ENCODE results near the gene VHLL. TPM values are rescaled to one million over a fixed set of nuclear protein-coding genes. Genes with fewer than 3 reads are reported as not detected.

The VHLL gene
- polyA plus RNA-seq, 1 of the 3 experiments (the other 2 are of a cell fraction) = not detected

DNA sequence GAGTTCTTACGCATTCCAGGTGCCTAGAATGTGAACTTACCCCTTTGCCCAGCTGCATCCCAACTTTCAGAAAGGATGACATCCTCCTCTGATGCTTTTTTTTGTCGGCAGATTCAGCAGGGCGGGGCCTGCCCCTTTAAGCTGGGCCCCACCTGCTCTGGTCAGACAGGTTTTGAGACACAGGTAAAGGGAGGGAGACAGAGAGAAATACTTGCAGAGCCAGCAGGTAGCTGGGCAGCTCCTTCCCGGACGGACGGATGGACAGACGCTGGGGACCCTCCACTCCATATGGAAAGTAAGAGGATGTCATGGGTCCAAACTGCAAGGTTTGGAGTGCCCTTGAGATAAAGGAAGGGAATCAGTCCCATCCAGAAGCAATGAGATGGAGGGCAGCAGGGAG is 15.0 kb downstream of the VHLL start, which contains the start of gene TMEM79:
Gene TMEM79, plus strand, starts transcription at position 214 of the 400 bp plus-strand sequence. CDS start 902 bp downstream, outside the sequence.
- peaks cover 14% of the 10 kb centered on the region for H3F3A ChIP-seq (replicated peaks; ENCODE audit: insufficient read depth)
- H3K9ac ChIP-seq = peak within 1 kb of the TSS; percentile 84
- H2AFZ ChIP-seq (ENCODE audit: low read depth) = peak within 1 kb of the TSS; percentile 95
- 92% methylated on average over 7 of the region's 7 CpGs for WGBS (ENCODE audit: low lambda C conversion rate)
- H3K79me2 ChIP-seq (ENCODE audit: insufficient read depth) = peaks cover 46% of the 10 kb centered on the region
- peak within 1 kb of the TSS; percentile 88 for H3K4me2 ChIP-seq
- peak within 1 kb of the TSS; percentile 69 to 86; a peak in 3 of 4 replicates for H3K27ac ChIP-seq (ENCODE audit: low read depth in 2 of 2, low read length in 1 of 2)
- CTCF ChIA-PET = interaction anchor here (1.1 to 2.4 kb wide), 6 partner anchors 15 to 218 kb away, joined by 3 to 8 read pairs (median 4); partner anchors contain the start of gene VHLL
- DNase-seq = no peak
- peaks cover 11 to 16% of the 10 kb centered on the region in 2 experiments for H3K36me3 ChIP-seq (replicated peaks in 1 of 2; ENCODE audit: control insufficient read depth in 1 of 2, insufficient read depth in 2 of 2, low read length in 1 of 2)
- POLR2A ChIA-PET = no interaction called here
- no peaks in the 10 kb centered on the region for H3K9me2 ChIP-seq
- peak within 1 kb of the TSS; percentile 67 to 87 for H3K4me3 ChIP-seq (ENCODE audit: low read depth in 2 of 2, low read length in 1 of 2)
- TF ChIP-seq TCF12 (IDR thresholded peaks at IDR 0.05) (no peak), POLR2AphosphoS5 (IDR thresholded peaks at IDR 0.05; ENCODE audit: low read depth, low read length) (no peak), ELF1 (IDR thresholded peaks at IDR 0.05) (no peak), SIN3A (IDR thresholded peaks at IDR 0.05; ENCODE audit: borderline replicate concordance, low read depth, low read length) (no peak), RCOR1 (IDR thresholded peaks at IDR 0.05; ENCODE audit: low read length) (no peak), FOSL2 (IDR thresholded peaks at IDR 0.05; ENCODE audit: borderline replicate concordance, low read depth) (no peak), NFIC (IDR thresholded peaks at IDR 0.05; ENCODE audit: borderline replicate concordance) (no peak), FOXM1 (IDR thresholded peaks at IDR 0.05; ENCODE audit: low read depth) (no peak), RFX5 (IDR thresholded peaks at IDR 0.05; ENCODE audit: low read length) (no peak), JUND (IDR thresholded peaks at IDR 0.05) (no peak), NRF1 (IDR thresholded peaks at IDR 0.05; ENCODE audit: low read depth, low read length) (no peak), MEF2A (IDR thresholded peaks at IDR 0.05; ENCODE audit: borderline replicate concordance, low read depth) (no peak)
- TF ChIP-seq, protein P1, sequence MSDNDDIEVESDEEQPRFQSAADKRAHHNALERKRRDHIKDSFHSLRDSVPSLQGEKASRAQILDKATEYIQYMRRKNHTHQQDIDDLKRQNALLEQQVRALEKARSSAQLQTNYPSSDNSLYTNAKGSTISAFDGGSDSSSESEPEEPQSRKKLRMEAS (IDR thresholded peaks at IDR 0.05; ENCODE audit: low read depth) = no peak
- TF ChIP-seq, protein P2, sequence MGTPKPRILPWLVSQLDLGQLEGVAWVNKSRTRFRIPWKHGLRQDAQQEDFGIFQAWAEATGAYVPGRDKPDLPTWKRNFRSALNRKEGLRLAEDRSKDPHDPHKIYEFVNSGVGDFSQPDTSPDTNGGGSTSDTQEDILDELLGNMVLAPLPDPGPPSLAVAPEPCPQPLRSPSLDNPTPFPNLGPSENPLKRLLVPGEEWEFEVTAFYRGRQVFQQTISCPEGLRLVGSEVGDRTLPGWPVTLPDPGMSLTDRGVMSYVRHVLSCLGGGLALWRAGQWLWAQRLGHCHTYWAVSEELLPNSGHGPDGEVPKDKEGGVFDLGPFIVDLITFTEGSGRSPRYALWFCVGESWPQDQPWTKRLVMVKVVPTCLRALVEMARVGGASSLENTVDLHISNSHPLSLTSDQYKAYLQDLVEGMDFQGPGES (IDR thresholded peaks at IDR 0.05; ENCODE audit: low read depth, low read length) = no peak
- TF ChIP-seq, protein P3, sequence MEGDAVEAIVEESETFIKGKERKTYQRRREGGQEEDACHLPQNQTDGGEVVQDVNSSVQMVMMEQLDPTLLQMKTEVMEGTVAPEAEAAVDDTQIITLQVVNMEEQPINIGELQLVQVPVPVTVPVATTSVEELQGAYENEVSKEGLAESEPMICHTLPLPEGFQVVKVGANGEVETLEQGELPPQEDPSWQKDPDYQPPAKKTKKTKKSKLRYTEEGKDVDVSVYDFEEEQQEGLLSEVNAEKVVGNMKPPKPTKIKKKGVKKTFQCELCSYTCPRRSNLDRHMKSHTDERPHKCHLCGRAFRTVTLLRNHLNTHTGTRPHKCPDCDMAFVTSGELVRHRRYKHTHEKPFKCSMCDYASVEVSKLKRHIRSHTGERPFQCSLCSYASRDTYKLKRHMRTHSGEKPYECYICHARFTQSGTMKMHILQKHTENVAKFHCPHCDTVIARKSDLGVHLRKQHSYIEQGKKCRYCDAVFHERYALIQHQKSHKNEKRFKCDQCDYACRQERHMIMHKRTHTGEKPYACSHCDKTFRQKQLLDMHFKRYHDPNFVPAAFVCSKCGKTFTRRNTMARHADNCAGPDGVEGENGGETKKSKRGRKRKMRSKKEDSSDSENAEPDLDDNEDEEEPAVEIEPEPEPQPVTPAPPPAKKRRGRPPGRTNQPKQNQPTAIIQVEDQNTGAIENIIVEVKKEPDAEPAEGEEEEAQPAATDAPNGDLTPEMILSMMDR (IDR thresholded peaks at IDR 0.05) = no peak
- peaks cover 28% of the 10 kb centered on the region for H4K20me1 ChIP-seq (ENCODE audit: insufficient read depth)
- H3K9me3 ChIP-seq = no peaks in the 10 kb centered on the region
- H3K4me1 ChIP-seq (ENCODE audit: control insufficient read depth in 1 of 2, insufficient read depth in 2 of 2, low read depth in 1 of 2, low read length in 1 of 2) = peaks cover 10 to 17% of the 10 kb centered on the region in 2 experiments; a peak in 2 of 4 replicates
- no peaks in the 10 kb centered on the region for H3K27me3 ChIP-seq (ENCODE audit: insufficient read depth)

DNA sequence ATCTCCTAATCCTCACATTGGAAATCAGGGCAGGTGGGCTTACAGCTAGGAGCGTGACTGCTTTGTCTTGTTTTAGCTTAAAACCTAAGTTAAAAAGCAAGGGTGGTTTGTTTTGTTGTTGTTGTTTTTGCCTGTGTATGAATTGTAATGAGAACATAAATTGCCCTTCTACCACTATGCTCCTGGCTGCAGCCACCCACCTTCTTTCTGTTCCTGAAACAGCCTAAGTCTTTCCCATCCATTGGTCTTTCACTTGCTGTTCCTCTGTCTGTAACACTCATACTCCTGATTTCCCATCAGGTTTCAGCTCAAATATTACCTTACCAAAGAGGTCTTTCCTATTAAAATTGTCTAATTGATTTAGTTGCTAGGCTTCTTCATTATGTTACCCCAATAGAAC is 15.6 kb downstream of the VHLL start:
- peak overlapping the region; percentile 69 to 86; a peak in 3 of 4 replicates for H3K27ac ChIP-seq (ENCODE audit: low read depth in 2 of 2, low read length in 1 of 2)
- DNase-seq = no peak
- ChIA-PET CTCF (interaction anchor here (0.7 to 3.9 kb wide), 13 partner anchors 10 to 217 kb away, joined by 3 to 18 read pairs (median 4); partner anchors contain the start of gene VHLL), POLR2A (interaction anchor here (1.0 to 2.3 kb wide), 6 partner anchors 8 to 71 kb away, joined by 3 to 9 read pairs (median 6); partner anchors contain the start of genes GLMP and PMF1)
- H3F3A ChIP-seq (replicated peaks; ENCODE audit: insufficient read depth) = peaks cover 14% of the 10 kb centered on the region
- peaks cover 31% of the 10 kb centered on the region for H4K20me1 ChIP-seq (ENCODE audit: insufficient read depth)
- peak overlapping the region; percentile 67 to 87 for H3K4me3 ChIP-seq (ENCODE audit: low read depth in 2 of 2, low read length in 1 of 2)
- H3K9ac ChIP-seq = peak overlapping the region; percentile 84
- peak overlapping the region; percentile 88 for H3K4me2 ChIP-seq
- no peaks in the 10 kb centered on the region for H3K27me3 ChIP-seq (ENCODE audit: insufficient read depth)
- no peaks in the 10 kb centered on the region for H3K9me3 ChIP-seq
- 75% methylated on average over 1 of the region's 1 CpG for WGBS (ENCODE audit: low lambda C conversion rate)
- H2AFZ ChIP-seq (ENCODE audit: low read depth) = peak overlapping the region; percentile 95
- H3K79me2 ChIP-seq (ENCODE audit: insufficient read depth) = peaks cover 52% of the 10 kb centered on the region
- peaks cover 15% of the 10 kb centered on the region in 2 experiments for H3K36me3 ChIP-seq (replicated peaks in 1 of 2; ENCODE audit: control insufficient read depth in 1 of 2, insufficient read depth in 2 of 2, low read length in 1 of 2)
- peaks cover 10 to 17% of the 10 kb centered on the region in 2 experiments; a peak in 2 of 4 replicates for H3K4me1 ChIP-seq (ENCODE audit: control insufficient read depth in 1 of 2, insufficient read depth in 2 of 2, low read depth in 1 of 2, low read length in 1 of 2)
- no peaks in the 10 kb centered on the region for H3K9me2 ChIP-seq
- TF ChIP-seq FOXJ3 (CRISPR knock-in tag; IDR thresholded peaks at IDR 0.05) (no peak), JUND (IDR thresholded peaks at IDR 0.05) (no peak), EP300 (IDR thresholded peaks at IDR 0.05; ENCODE audit: borderline replicate concordance in 1 of 2, low read depth in 1 of 2, low read length in 1 of 2) (no peak), TCF12 (IDR thresholded peaks at IDR 0.05) (no peak), MXI1 (IDR thresholded peaks at IDR 0.05; ENCODE audit: low read depth, low read length) (no peak), MEF2A (IDR thresholded peaks at IDR 0.05; ENCODE audit: borderline replicate concordance, low read depth) (no peak), FOSL2 (IDR thresholded peaks at IDR 0.05; ENCODE audit: borderline replicate concordance, low read depth) (no peak), FOXM1 (IDR thresholded peaks at IDR 0.05; ENCODE audit: low read depth) (no peak), GABPA (IDR thresholded peaks at IDR 0.05; ENCODE audit: low read depth) (no peak), YY1 (IDR thresholded peaks at IDR 0.05; ENCODE audit: low read depth) (no peak)
- TF ChIP-seq, protein P3 (IDR thresholded peaks at IDR 0.05) = no peak
- TF ChIP-seq, protein P4, sequence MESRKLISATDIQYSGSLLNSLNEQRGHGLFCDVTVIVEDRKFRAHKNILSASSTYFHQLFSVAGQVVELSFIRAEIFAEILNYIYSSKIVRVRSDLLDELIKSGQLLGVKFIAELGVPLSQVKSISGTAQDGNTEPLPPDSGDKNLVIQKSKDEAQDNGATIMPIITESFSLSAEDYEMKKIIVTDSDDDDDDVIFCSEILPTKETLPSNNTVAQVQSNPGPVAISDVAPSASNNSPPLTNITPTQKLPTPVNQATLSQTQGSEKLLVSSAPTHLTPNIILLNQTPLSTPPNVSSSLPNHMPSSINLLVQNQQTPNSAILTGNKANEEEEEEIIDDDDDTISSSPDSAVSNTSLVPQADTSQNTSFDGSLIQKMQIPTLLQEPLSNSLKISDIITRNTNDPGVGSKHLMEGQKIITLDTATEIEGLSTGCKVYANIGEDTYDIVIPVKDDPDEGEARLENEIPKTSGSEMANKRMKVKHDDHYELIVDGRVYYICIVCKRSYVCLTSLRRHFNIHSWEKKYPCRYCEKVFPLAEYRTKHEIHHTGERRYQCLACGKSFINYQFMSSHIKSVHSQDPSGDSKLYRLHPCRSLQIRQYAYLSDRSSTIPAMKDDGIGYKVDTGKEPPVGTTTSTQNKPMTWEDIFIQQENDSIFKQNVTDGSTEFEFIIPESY (IDR thresholded peaks at IDR 0.05; ENCODE audit: borderline replicate concordance, low read depth) = no peak
